ENCODE results near the gene PRSS8.

The PRSS8 gene

GRCh38 chr16:31135535-31136286 is at the start of gene PRSS8:
Gene PRSS8 (minus strand): TSS chr16:31135727. CDS start chr16:31135498, 229 bp downstream.
- TF ChIP-seq CTCF (conservative IDR thresholded peaks at IDR 0.05; ENCODE audit: low read depth, low read length): no peak
- no peak for DNase-seq (ENCODE audit: low read depth)
- peak within 1 kb of the TSS; percentile 19 for H3K4me3 ChIP-seq (ENCODE audit: low read length)

- no peak overlapping the region for H3K4me3 ChIP-seq (ENCODE audit: low read length)
- no peak for TF ChIP-seq CTCF (conservative IDR thresholded peaks at IDR 0.05; ENCODE audit: low read depth, low read length)
- no peak for DNase-seq (ENCODE audit: low read depth)
These were observed 49.4 kb upstream of the PRSS8 start for GRCh38 chr16:31184888-31185287.

- no peak for TF ChIP-seq CTCF (conservative IDR thresholded peaks at IDR 0.05; ENCODE audit: low read depth, low read length)
- no peak for DNase-seq (ENCODE audit: low read depth)
- H3K4me3 ChIP-seq (ENCODE audit: low read length): no peak overlapping the region
These were observed 48.2 kb upstream of the PRSS8 start for GRCh38 chr16:31183432-31184428.

GRCh38 chr16:31182391-31182790 is 46.9 kb upstream of the PRSS8 start:
- TF ChIP-seq CTCF (conservative IDR thresholded peaks at IDR 0.05; ENCODE audit: low read depth, low read length): no peak
- no peak for DNase-seq (ENCODE audit: low read depth)
- peak overlapping the region; percentile 93 for H3K4me3 ChIP-seq (ENCODE audit: low read length)

GRCh38 chr16:31181102-31181830 is 45.7 kb upstream of the PRSS8 start:
- DNase-seq (ENCODE audit: low read depth): no peak
- TF ChIP-seq CTCF (conservative IDR thresholded peaks at IDR 0.05; ENCODE audit: low read depth, low read length): no peak
- peak overlapping the region; percentile 93 for H3K4me3 ChIP-seq (ENCODE audit: low read length)

GRCh38 chr16:31179747-31180459 is 44.4 kb upstream of the PRSS8 start, which contains the start of gene FUS:
Gene FUS (plus strand): TSS chr16:31180139. CDS start chr16:31180215, 76 bp downstream.
- H3K4me3 ChIP-seq (ENCODE audit: low read length): peak within 1 kb of the TSS; percentile 93
- TF ChIP-seq CTCF (conservative IDR thresholded peaks at IDR 0.05; ENCODE audit: low read depth, low read length): no peak
- DNase-seq (ENCODE audit: low read depth): peak; percentile 41

Measured in retinal pigment epithelial cell (primary cell).